ENCODE results near the gene PIK3CB.
"Not testable (repeated sequence)": the region's sequence is repeated elsewhere in the genome, so short reads cannot be mapped to it uniquely, and the experiment has no call there.

The PIK3CB gene

DNA sequence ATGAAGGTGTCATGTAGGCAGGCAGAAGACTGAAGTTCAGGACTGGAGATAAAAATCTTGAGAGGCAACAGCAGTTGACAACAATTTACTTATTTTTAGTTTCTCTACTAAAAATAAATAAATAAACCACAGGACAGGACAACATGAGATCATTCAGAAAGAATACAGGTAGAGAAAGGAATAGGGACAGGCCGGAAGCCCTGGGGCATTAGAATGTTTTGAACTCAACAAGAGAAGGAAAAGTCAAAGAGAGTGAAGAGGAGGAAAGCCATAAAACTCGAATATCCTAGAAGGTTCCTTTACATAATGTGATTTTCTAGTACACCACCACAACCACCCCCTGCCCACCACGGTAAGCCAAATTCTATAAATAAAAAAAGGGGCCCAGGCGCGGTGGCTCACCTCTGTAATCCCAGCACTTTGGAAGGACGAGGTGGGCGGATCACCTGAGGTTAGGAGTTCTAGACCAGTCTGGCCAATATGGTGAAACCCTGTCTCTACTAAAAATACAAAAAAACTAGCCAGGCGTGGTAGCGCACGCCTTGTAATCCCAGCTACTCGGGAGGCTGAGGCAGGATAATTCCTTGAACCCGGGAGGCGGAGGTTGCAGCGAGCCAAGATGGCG, 4.7 kb downstream of the PIK3CB start:
- Histone ChIP-seq H3K36me3 (ENCODE audit: control insufficient read depth, insufficient read depth, low read length) (no peaks in the 10 kb centered on the region), H3K4me1 (ENCODE audit: control insufficient read depth, insufficient read depth, low read length) (no peaks in the 10 kb centered on the region; the same call in 1 of the 2 replicates), H3K27me3 (ENCODE audit: control insufficient read depth, insufficient read depth, low read length) (no peaks in the 10 kb centered on the region), H3K4me3 (ENCODE audit: low read length) (no peak overlapping the region), H3K27ac (ENCODE audit: low read length) (no peak overlapping the region), H3K9me3 (ENCODE audit: control insufficient read depth, insufficient read depth, low read length) (no peaks in the 10 kb centered on the region)
- DNase-seq (ENCODE audit: low read depth, low spot score) = no peak
- no CpG with 5 or more reads among the region's 15 CpGs for WGBS (ENCODE audit: insufficient coverage, insufficient read length)

DNA sequence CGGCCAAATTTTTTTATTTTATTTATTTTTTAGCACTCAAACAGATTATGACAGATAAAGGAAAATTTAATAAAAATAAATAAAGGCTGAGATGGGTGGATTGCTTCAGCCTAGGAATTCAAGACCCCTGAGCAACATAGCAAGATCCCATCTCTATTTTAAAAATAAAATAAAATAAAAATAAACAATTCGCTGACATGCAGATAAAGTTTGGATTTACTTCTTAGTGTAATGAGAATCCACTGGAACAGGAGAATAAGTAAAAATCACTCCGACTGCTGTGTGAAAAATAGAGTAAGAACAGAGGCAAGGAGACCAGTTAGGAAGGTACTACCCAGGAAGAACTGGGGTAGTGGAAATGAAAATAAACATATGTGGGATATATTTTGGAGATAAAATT, 5.6 kb downstream of the PIK3CB start:
- Histone ChIP-seq H3K4me3 (ENCODE audit: low read length) (no peak overlapping the region), H3K36me3 (ENCODE audit: control insufficient read depth, insufficient read depth, low read length) (no peaks in the 10 kb centered on the region), H3K9me3 (ENCODE audit: control insufficient read depth, insufficient read depth, low read length) (no peaks in the 10 kb centered on the region), H3K4me1 (ENCODE audit: control insufficient read depth, insufficient read depth, low read length) (peaks cover 1% of the 10 kb centered on the region), H3K27me3 (ENCODE audit: control insufficient read depth, insufficient read depth, low read length) (no peaks in the 10 kb centered on the region), H3K27ac (ENCODE audit: low read length) (no peak overlapping the region)
- no peak for DNase-seq (ENCODE audit: low read depth, low spot score)
- no CpG with 5 or more reads among the region's 3 CpGs for WGBS (ENCODE audit: insufficient coverage, insufficient read length)

DNA sequence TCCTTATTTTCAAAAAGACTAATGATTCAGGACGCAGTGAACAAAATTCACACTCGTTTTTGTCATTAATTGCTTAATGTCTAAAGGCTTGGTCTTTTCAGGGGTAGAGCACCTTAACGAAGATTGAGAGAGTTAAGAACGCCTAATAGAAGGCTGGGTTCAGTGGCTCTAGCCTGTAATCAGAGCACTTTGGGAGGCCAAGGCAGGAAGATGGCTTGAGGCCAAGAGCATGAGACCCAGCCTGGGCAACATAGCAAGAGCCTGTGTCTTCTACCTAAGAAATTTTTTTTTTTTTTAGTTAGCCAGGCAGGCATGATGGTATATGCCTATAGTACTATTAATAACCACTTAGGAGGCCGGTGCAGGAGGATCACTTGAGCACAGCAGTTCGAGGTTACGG, 7.5 kb downstream of the PIK3CB start:
- H3K27me3 ChIP-seq (ENCODE audit: control insufficient read depth, insufficient read depth, low read length) = no peaks in the 10 kb centered on the region
- DNase-seq (ENCODE audit: low read depth, low spot score) = no peak
- H3K27ac ChIP-seq (ENCODE audit: low read length) = no peak overlapping the region
- no CpG with 5 or more reads among the region's 7 CpGs for WGBS (ENCODE audit: insufficient coverage, insufficient read length)
- no peak overlapping the region for H3K4me3 ChIP-seq (ENCODE audit: low read length)
- peaks cover 2% of the 10 kb centered on the region for H3K4me1 ChIP-seq (ENCODE audit: control insufficient read depth, insufficient read depth, low read length)
- no peaks in the 10 kb centered on the region for H3K9me3 ChIP-seq (ENCODE audit: control insufficient read depth, insufficient read depth, low read length)
- no peaks in the 10 kb centered on the region for H3K36me3 ChIP-seq (ENCODE audit: control insufficient read depth, insufficient read depth, low read length)

DNA sequence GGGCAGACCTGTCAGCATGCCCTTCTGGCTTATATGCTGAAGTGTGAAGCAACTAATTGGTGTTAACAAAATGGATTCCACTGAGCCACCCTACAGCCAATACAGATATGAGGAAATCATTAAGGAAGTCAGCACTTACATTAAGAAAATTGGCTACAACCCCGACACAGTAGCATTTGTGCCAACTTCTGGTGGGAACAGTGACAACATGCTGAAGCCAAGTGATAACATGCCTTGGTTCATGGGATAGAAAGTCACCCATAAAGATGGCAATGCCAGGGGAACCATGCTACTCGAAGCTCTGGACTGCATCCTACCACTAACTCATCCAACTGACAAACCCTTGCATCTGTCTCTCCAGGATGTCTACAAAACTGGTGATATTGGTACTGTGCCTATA, 9.4 kb downstream of the PIK3CB start:
- WGBS (ENCODE audit: insufficient coverage, insufficient read length) = no CpG with 5 or more reads among the region's 2 CpGs
- no peak overlapping the region for H3K27ac ChIP-seq (ENCODE audit: low read length)
- DNase-seq (ENCODE audit: low read depth, low spot score) = no peak
- no peaks in the 10 kb centered on the region for H3K27me3 ChIP-seq (ENCODE audit: control insufficient read depth, insufficient read depth, low read length)
- no peaks in the 10 kb centered on the region for H3K9me3 ChIP-seq (ENCODE audit: control insufficient read depth, insufficient read depth, low read length)
- no peak overlapping the region for H3K4me3 ChIP-seq (ENCODE audit: low read length)
- peaks cover 2% of the 10 kb centered on the region for H3K4me1 ChIP-seq (ENCODE audit: control insufficient read depth, insufficient read depth, low read length)
- H3K36me3 ChIP-seq (ENCODE audit: control insufficient read depth, insufficient read depth, low read length) = no peaks in the 10 kb centered on the region

DNA sequence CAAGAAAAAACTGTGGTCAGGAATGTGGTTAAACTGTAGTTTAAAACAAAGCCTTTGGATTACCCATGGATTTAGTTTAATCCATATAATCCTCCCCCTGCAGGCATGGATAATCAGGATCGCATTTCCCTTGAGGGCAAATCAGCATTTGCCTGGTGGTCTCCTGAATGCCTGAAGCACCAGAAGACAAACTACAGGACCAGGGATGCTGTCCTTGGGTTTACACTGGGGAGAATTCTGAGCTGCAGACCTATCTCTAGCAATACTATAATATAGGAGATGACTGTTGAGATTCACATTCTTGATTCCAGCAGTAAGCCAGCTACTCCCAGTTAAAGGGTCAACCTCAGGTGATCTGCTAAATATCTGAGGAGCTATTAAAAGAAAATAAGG, 10.6 kb downstream of the PIK3CB start:
- DNase-seq (ENCODE audit: low read depth, low spot score) = no peak
- Histone ChIP-seq H3K27me3 (ENCODE audit: control insufficient read depth, insufficient read depth, low read length) (no peaks in the 10 kb centered on the region), H3K27ac (ENCODE audit: low read length) (no peak overlapping the region), H3K9me3 (ENCODE audit: control insufficient read depth, insufficient read depth, low read length) (no peaks in the 10 kb centered on the region), H3K4me1 (ENCODE audit: control insufficient read depth, insufficient read depth, low read length) (peaks cover 2% of the 10 kb centered on the region; the same call in 1 of the 2 replicates), H3K36me3 (ENCODE audit: control insufficient read depth, insufficient read depth, low read length) (no peaks in the 10 kb centered on the region), H3K4me3 (ENCODE audit: low read length) (no peak overlapping the region)
- no CpG with 5 or more reads among the region's 1 CpG for WGBS (ENCODE audit: insufficient coverage, insufficient read length)

DNA sequence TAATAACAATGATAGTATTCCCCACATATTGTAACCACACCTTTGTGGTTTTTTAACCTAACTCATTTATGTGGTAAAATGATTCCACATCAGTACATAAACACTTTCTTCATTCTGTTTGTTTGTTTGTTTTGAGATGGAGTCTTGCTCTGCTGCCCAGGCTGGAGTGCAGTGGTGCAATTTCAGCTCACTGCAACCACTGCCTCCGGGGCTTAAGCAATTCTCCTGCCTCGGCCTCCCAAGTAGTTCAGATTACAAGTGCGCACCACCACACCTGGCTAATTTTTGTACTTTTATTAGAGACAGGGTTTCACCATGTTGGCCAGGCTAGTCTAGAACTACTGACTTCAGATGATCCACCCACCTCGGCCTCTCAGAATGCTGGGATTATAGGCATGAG, 14.3 kb downstream of the PIK3CB start:
- H3K9me3 ChIP-seq (ENCODE audit: control insufficient read depth, insufficient read depth, low read length); H3K36me3 ChIP-seq (ENCODE audit: control insufficient read depth, insufficient read depth, low read length); H3K4me1 ChIP-seq (ENCODE audit: control insufficient read depth, insufficient read depth, low read length); H3K27me3 ChIP-seq (ENCODE audit: control insufficient read depth, insufficient read depth, low read length); H3K27ac ChIP-seq (ENCODE audit: low read length); H3K4me3 ChIP-seq (ENCODE audit: low read length); DNase-seq (ENCODE audit: low read depth, low spot score): not testable (repeated sequence)
- WGBS (ENCODE audit: insufficient coverage, insufficient read length) = no CpG with 5 or more reads among the region's 4 CpGs

DNA sequence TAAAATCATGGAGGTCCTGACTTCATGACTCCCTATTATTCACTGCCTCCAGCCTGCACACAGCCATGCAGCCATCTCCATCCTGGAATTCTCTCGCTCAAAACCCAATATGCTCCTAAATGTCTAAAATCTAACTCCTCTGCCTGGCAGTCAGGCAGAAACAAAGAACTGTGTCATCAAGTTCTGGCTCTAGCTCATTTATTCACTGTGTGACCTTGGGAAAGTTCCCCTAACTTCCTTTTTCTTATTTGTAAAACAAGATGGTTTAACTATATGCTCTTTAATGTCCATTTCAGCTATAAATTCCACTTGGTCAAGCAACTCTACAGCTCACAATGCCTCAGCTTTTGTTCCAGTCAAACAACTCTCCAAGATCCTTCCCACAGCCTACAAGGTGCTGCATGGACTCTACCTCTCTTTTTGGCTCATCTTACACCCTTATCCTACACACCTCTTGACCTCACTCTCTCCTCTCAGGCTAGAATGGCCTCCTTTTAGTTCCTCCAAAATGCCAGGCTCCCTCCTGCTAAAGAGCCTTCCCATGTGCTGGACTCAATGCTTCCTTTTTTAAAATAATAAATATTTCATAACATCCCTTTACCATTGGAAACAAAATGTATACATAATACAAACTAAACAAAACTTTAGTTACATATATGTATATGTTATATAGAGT, 16.4 kb downstream of the PIK3CB start:
- H3K27me3 ChIP-seq (ENCODE audit: control insufficient read depth, insufficient read depth, low read length) = no peaks in the 10 kb centered on the region
- H3K27ac ChIP-seq (ENCODE audit: low read length) = no peak overlapping the region
- no peak overlapping the region for H3K4me3 ChIP-seq (ENCODE audit: low read length)
- H3K9me3 ChIP-seq (ENCODE audit: control insufficient read depth, insufficient read depth, low read length) = no peaks in the 10 kb centered on the region
- H3K4me1 ChIP-seq (ENCODE audit: control insufficient read depth, insufficient read depth, low read length) = no peaks in the 10 kb centered on the region
- H3K36me3 ChIP-seq (ENCODE audit: control insufficient read depth, insufficient read depth, low read length) = no peaks in the 10 kb centered on the region
- DNase-seq (ENCODE audit: low read depth, low spot score) = no peak
- no CpG with 5 or more reads among the region's 1 CpG for WGBS (ENCODE audit: insufficient coverage, insufficient read length)

DNA sequence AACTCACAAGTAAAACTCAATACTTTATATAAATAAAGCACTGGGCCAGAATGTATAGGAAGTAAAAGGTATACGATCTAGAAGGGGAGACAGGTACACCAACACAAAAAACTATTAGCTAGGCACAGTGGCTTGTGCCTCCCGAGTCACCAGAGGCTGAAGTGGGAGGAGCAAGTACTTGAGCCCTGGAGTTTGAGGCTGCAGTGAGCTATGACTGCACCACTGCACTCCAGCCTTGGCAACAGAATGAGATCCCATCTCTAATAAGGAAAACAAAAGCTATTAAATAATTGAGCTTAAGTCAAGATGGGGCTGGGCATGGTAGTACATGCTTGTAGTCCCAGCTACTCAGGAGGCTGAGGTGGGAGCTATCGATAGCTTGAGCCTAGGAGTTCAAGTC, 17.0 kb downstream of the PIK3CB start:
- Histone ChIP-seq H3K27ac (ENCODE audit: low read length) (no peak overlapping the region), H3K4me3 (ENCODE audit: low read length) (no peak overlapping the region), H3K27me3 (ENCODE audit: control insufficient read depth, insufficient read depth, low read length) (no peaks in the 10 kb centered on the region), H3K4me1 (ENCODE audit: control insufficient read depth, insufficient read depth, low read length) (no peaks in the 10 kb centered on the region), H3K9me3 (ENCODE audit: control insufficient read depth, insufficient read depth, low read length) (no peaks in the 10 kb centered on the region), H3K36me3 (ENCODE audit: control insufficient read depth, insufficient read depth, low read length) (no peaks in the 10 kb centered on the region)
- no CpG with 5 or more reads among the region's 3 CpGs for WGBS (ENCODE audit: insufficient coverage, insufficient read length)
- DNase-seq (ENCODE audit: low read depth, low spot score) = no peak

DNA sequence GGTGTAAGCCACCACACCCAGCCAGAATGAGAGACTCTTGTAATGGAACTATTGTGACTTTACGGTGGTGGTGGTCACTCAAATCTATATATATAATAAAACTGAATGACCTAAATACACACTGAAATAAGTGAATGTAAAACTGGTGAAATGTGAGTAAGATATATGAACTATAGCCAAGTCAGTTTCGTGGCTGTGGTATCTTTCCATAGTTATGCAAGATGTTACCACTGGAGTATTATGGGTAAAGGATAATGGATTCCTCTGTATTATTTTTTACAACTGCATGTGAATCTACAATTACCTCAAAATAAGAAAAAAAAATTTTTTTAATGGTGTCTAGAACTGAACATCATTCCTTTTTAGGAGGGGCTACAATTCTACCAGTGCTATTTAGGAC, 21.9 kb downstream of the PIK3CB start:
- Histone ChIP-seq H3K27me3 (ENCODE audit: control insufficient read depth, insufficient read depth, low read length) (no peaks in the 10 kb centered on the region), H3K9me3 (ENCODE audit: control insufficient read depth, insufficient read depth, low read length) (no peaks in the 10 kb centered on the region), H3K27ac (ENCODE audit: low read length) (no peak overlapping the region), H3K4me1 (ENCODE audit: control insufficient read depth, insufficient read depth, low read length) (no peaks in the 10 kb centered on the region; the same call in 1 of the 2 replicates), H3K4me3 (ENCODE audit: low read length) (no peak overlapping the region), H3K36me3 (ENCODE audit: control insufficient read depth, insufficient read depth, low read length) (no peaks in the 10 kb centered on the region)
- WGBS (ENCODE audit: insufficient coverage, insufficient read length) = no CpG with 5 or more reads among the region's 2 CpGs
- DNase-seq (ENCODE audit: low read depth, low spot score) = no peak

DNA sequence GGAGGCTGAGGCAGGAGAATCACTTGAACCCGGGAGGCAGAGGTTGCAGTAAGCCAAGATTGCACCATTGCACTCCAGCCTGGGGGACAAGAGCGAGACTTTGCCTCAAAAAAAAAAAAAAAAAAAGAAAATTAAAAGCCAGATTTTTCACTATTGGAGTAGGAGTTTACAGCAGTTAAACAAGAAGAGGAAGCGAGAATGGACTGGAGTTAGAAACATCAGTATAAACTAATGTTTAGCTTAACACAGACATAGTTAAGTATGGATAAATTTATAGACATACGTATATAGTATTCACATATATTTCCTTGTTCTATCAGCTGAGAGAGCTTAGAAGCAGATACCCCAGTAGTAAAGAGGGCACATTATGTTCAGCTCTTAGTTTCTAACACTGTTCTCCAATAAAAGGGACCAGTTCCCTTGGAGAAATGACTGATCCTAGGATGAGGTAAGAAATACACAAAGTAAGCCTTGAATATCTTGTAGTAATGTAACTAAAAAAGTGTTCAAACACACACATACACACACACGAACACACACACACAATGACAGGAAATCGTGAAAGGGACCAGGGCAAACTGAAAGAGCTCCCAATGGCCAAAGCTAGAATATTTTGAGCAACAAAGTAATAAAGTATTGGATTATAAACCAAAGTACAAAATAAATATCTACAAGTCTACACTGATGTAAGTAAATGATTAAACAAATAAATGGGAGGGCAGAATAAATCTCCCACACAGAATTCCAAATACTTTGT, 25.1 kb downstream of the PIK3CB start:
- whole genome bisulfite sequencing (ENCODE audit: insufficient coverage, insufficient read length) = no CpG with 5 or more reads among the region's 6 CpGs
- no peak for DNase-seq (ENCODE audit: low read depth, low spot score)
- Histone ChIP-seq H3K27ac (ENCODE audit: low read length) (no peak overlapping the region), H3K36me3 (ENCODE audit: control insufficient read depth, insufficient read depth, low read length) (no peaks in the 10 kb centered on the region), H3K27me3 (ENCODE audit: control insufficient read depth, insufficient read depth, low read length) (no peaks in the 10 kb centered on the region), H3K9me3 (ENCODE audit: control insufficient read depth, insufficient read depth, low read length) (no peaks in the 10 kb centered on the region), H3K4me3 (ENCODE audit: low read length) (no peak overlapping the region), H3K4me1 (ENCODE audit: control insufficient read depth, insufficient read depth, low read length) (no peaks in the 10 kb centered on the region; the same call in 1 of the 2 replicates)
